GM04503 (cell line): Measurements from ENCODE around the gene FLCN.
"Not testable (repeated sequence)": the region's sequence is repeated elsewhere in the genome, so short reads cannot be mapped to it uniquely, and the experiment has no call there.

Experiments used
- DNase-seq: peaks from one replicate; pipeline ENCODE4 v3.0.0-alpha.2; 2012; ENCODE audit warnings: low read depth

Gene FLCN

GRCh38 chr17:17186051-17186450, 50.9 kb downstream of the FLCN start:
- DNase-seq, result no peak

GRCh38 chr17:17184985-17185757, 51.8 kb downstream of the FLCN start:
- not testable (repeated sequence) for DNase-seq

- DNase-seq, result no peak
Observed at GRCh38 chr17:17183744-17184143, 53.2 kb downstream of the FLCN start.

- DNase-seq, result no peak
Observed at GRCh38 chr17:17182598-17183136, 54.3 kb downstream of the FLCN start.

- DNase-seq, result no peak
Observed at GRCh38 chr17:17181666-17182597, 55.0 kb downstream of the FLCN start.

GRCh38 chr17:17180741-17181525, 56.0 kb downstream of the FLCN start:
- DNase-seq, result no peak

- DNase-seq, result no peak
Observed at GRCh38 chr17:17180141-17180603, 56.8 kb downstream of the FLCN start.

GRCh38 chr17:17179371-17179827, 57.6 kb downstream of the FLCN start:
- DNase-seq, result no peak

- DNase-seq, result no peak
Observed at GRCh38 chr17:17177176-17177575, 59.8 kb downstream of the FLCN start.

GRCh38 chr17:17176341-17176740, 60.6 kb downstream of the FLCN start:
- DNase-seq, result no peak

GRCh38 chr17:17175917-17176316, 61.1 kb downstream of the FLCN start:
- no peak for DNase-seq

GRCh38 chr17:17175340-17175739, 61.6 kb downstream of the FLCN start:
- DNase-seq, result no peak

- DNase-seq, result no peak
Observed at GRCh38 chr17:17173921-17174320, 63.0 kb downstream of the FLCN start.

- DNase-seq, result no peak
Observed at GRCh38 chr17:17172990-17173389, 64.0 kb downstream of the FLCN start.

GRCh38 chr17:17172001-17172939, 64.7 kb downstream of the FLCN start:
- DNase-seq, result no peak

- no peak for DNase-seq
Observed at GRCh38 chr17:17171186-17171585, 65.8 kb downstream of the FLCN start.

GRCh38 chr17:17170346-17170985, 66.5 kb downstream of the FLCN start:
- no peak for DNase-seq

- no peak for DNase-seq
Observed at GRCh38 chr17:17169396-17169795, 67.6 kb downstream of the FLCN start.

GRCh38 chr17:17168401-17168800, 68.6 kb downstream of the FLCN start:
- DNase-seq, result no peak

- DNase-seq, result no peak
Observed at GRCh38 chr17:17167986-17168385, 69.0 kb downstream of the FLCN start.
